ENCODE results near the gene ZDHHC24.

The ZDHHC24 gene

GRCh38 chr11:66570850-66571180, 25.0 kb upstream of the ZDHHC24 start:
- no peak overlapping the region for H3K4me3 ChIP-seq (ENCODE audit: low read length, poor library complexity, severe bottlenecking)
- no peaks in the 10 kb centered on the region for H3K9me3 ChIP-seq (ENCODE audit: insufficient read depth, low read depth, low read length)
- no peaks in the 10 kb centered on the region for H3K36me3 ChIP-seq (ENCODE audit: insufficient read depth, low read length)
- no peak overlapping the region for H3K9ac ChIP-seq (ENCODE audit: low read depth, low read length, poor library complexity, severe bottlenecking)
- H3K79me2 ChIP-seq (ENCODE audit: insufficient read depth, low read length), result no peaks in the 10 kb centered on the region
- no peaks in the 10 kb centered on the region for H3K27me3 ChIP-seq (ENCODE audit: insufficient read depth, low read length, poor library complexity, severe bottlenecking)
- H3K4me1 ChIP-seq (ENCODE audit: insufficient read depth, low read length, poor library complexity, severe bottlenecking), result peaks cover 2% of the 10 kb centered on the region
- H3F3A ChIP-seq (ENCODE audit: low read depth), result no peaks in the 10 kb centered on the region
- H2AFZ ChIP-seq (ENCODE audit: low read length), result no peak overlapping the region
- H3K4me2 ChIP-seq (ENCODE audit: low read depth, low read length, poor library complexity, severe bottlenecking), result no peak overlapping the region
- no peaks in the 10 kb centered on the region for H4K20me1 ChIP-seq (ENCODE audit: insufficient read depth, low read length, poor library complexity, severe bottlenecking)
- H3K9me2 ChIP-seq (replicated peaks; ENCODE audit: low read depth, low read length), result no peaks in the 10 kb centered on the region
- TF ChIP-seq, protein P1, sequence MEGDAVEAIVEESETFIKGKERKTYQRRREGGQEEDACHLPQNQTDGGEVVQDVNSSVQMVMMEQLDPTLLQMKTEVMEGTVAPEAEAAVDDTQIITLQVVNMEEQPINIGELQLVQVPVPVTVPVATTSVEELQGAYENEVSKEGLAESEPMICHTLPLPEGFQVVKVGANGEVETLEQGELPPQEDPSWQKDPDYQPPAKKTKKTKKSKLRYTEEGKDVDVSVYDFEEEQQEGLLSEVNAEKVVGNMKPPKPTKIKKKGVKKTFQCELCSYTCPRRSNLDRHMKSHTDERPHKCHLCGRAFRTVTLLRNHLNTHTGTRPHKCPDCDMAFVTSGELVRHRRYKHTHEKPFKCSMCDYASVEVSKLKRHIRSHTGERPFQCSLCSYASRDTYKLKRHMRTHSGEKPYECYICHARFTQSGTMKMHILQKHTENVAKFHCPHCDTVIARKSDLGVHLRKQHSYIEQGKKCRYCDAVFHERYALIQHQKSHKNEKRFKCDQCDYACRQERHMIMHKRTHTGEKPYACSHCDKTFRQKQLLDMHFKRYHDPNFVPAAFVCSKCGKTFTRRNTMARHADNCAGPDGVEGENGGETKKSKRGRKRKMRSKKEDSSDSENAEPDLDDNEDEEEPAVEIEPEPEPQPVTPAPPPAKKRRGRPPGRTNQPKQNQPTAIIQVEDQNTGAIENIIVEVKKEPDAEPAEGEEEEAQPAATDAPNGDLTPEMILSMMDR (conservative IDR thresholded peaks at IDR 0.05; ENCODE audit: low read length), result no peak
- TF ChIP-seq EZH2phosphoT487 (IDR thresholded peaks at IDR 0.05; ENCODE audit: borderline replicate concordance), result no peak

DNA sequence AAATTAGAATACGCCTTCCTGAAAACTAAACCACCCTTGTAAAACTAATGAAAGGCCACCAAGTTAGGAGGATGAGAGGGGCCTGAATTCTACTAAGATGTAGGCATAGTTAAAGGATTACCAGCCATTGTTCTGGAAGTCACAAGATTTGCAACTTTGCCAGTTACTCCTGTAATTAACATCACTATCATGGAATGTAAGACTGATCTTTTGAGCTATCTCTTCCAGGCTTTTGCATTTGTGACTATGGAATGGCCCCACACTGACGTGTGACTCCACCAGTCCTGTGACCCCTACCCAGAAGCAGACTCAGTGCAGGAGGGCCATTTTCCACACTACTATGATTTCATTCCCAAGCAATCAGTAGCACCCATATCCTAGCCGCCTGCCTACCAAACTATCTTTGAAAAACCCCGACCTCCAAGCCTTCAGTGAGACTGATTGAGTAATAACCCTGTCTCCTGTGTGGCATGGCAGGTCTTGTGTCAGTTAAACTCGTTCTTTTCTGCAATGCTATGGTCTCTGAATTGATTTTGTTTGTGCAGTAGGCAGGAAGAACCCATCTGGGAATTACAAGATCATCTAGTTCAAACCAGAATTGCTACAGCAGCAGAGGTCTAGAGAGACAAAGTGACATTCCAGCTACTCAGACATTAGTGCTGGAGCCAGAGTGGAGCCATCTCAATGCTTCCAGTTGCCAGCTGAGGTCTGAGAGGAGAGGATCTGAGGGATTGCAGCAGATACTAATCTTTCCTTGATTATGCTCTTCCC, 24.4 kb upstream of the ZDHHC24 start:
- Histone ChIP-seq H3K4me1 (ENCODE audit: insufficient read depth, low read length, poor library complexity, severe bottlenecking) (peaks cover 2% of the 10 kb centered on the region), H3K4me3 (ENCODE audit: low read length, poor library complexity, severe bottlenecking) (no peak overlapping the region), H3K79me2 (ENCODE audit: insufficient read depth, low read length) (no peaks in the 10 kb centered on the region), H3K4me2 (ENCODE audit: low read depth, low read length, poor library complexity, severe bottlenecking) (no peak overlapping the region), H2AFZ (ENCODE audit: low read length) (no peak overlapping the region), H3K27me3 (ENCODE audit: insufficient read depth, low read length, poor library complexity, severe bottlenecking) (no peaks in the 10 kb centered on the region), H3K9me3 (ENCODE audit: insufficient read depth, low read depth, low read length) (no peaks in the 10 kb centered on the region), H4K20me1 (ENCODE audit: insufficient read depth, low read length, poor library complexity, severe bottlenecking) (no peaks in the 10 kb centered on the region), H3F3A (ENCODE audit: low read depth) (no peaks in the 10 kb centered on the region), H3K9ac (ENCODE audit: low read depth, low read length, poor library complexity, severe bottlenecking) (no peak overlapping the region), H3K36me3 (ENCODE audit: insufficient read depth, low read length) (no peaks in the 10 kb centered on the region), H3K9me2 (replicated peaks; ENCODE audit: low read depth, low read length) (no peaks in the 10 kb centered on the region)
- no peak for TF ChIP-seq EZH2phosphoT487 (IDR thresholded peaks at IDR 0.05; ENCODE audit: borderline replicate concordance)
- TF ChIP-seq, protein P1 (conservative IDR thresholded peaks at IDR 0.05; ENCODE audit: low read length), result no peak

- TF ChIP-seq, protein P1 (conservative IDR thresholded peaks at IDR 0.05; ENCODE audit: low read length), result no peak
- no peak for TF ChIP-seq EZH2phosphoT487 (IDR thresholded peaks at IDR 0.05; ENCODE audit: borderline replicate concordance)
- H3F3A ChIP-seq (ENCODE audit: low read depth), result no peaks in the 10 kb centered on the region
Measured at GRCh38 chr11:66569076-66569475, 23.2 kb upstream of the ZDHHC24 start.

More at GRCh38 chr11:66569076-66569475, 23.2 kb upstream of the ZDHHC24 start:
- H3K4me3 ChIP-seq (ENCODE audit: low read length, poor library complexity, severe bottlenecking), result no peak overlapping the region
- no peaks in the 10 kb centered on the region for H4K20me1 ChIP-seq (ENCODE audit: insufficient read depth, low read length, poor library complexity, severe bottlenecking)
- no peaks in the 10 kb centered on the region for H3K9me2 ChIP-seq (replicated peaks; ENCODE audit: low read depth, low read length)
- no peaks in the 10 kb centered on the region for H3K79me2 ChIP-seq (ENCODE audit: insufficient read depth, low read length)
- H3K9me3 ChIP-seq (ENCODE audit: insufficient read depth, low read depth, low read length), result no peaks in the 10 kb centered on the region
- H3K9ac ChIP-seq (ENCODE audit: low read depth, low read length, poor library complexity, severe bottlenecking), result no peak overlapping the region
- H3K36me3 ChIP-seq (ENCODE audit: insufficient read depth, low read length), result no peaks in the 10 kb centered on the region
- no peaks in the 10 kb centered on the region for H3K27me3 ChIP-seq (ENCODE audit: insufficient read depth, low read length, poor library complexity, severe bottlenecking)
- peak overlapping the region; percentile 98; the same call in 1 of the 2 replicates for H2AFZ ChIP-seq (ENCODE audit: low read length)
- peaks cover 2% of the 10 kb centered on the region for H3K4me1 ChIP-seq (ENCODE audit: insufficient read depth, low read length, poor library complexity, severe bottlenecking)
- peak overlapping the region; percentile 85 for H3K4me2 ChIP-seq (ENCODE audit: low read depth, low read length, poor library complexity, severe bottlenecking)

All from Loucy (cell line).